Astrocyte (in vitro differentiated cells and primary cell): ENCODE data around the gene ZNF519. TPM values are rescaled to one million over a fixed set of nuclear protein-coding genes. Genes with fewer than 3 reads are reported as not detected.

Experiments used
- DNase-seq: peaks from one replicate; pipeline ENCODE4 v3.0.0-alpha.2; 2010; ENCODE audit warnings: low read depth
- FAIRE-seq: peaks from 2 replicates; lab custom pipeline; 2011; peaks lifted over from hg19 to GRCh38; lab: Jason Lieb, UNC
- H2AFZ ChIP-seq: 2 replicates; pipeline ENCODE4 v1.6.0; 2012; ENCODE audit warnings: low read depth, low read length, inconsistent platforms
- H3K27ac ChIP-seq: 2 replicates; pipeline ENCODE4 v1.5.1; 2011; ENCODE audit warnings: low read depth, low read length, inconsistent platforms
- H3K27me3 ChIP-seq: 2 replicates; pipeline ENCODE4 v1.6.0; 2011; ENCODE audit warnings: low read length, inconsistent platforms; ENCODE audit not compliant: insufficient read depth
- H3K36me3 ChIP-seq: 2 replicates; pipeline ENCODE4 v1.5.1; 2011; ENCODE audit warnings: low read length, inconsistent platforms; ENCODE audit not compliant: insufficient read depth
- H3K4me1 ChIP-seq: 2 replicates; pipeline ENCODE4 v1.5.1; 2011; ENCODE audit warnings: low read length, inconsistent platforms; ENCODE audit not compliant: insufficient read depth
- H3K4me2 ChIP-seq: 2 replicates; pipeline ENCODE4 v1.6.0; 2012; ENCODE audit warnings: low read length, inconsistent platforms
- H3K4me3 ChIP-seq: 2 replicates; pipeline ENCODE4 v1.5.1; 2011; ENCODE audit warnings: low read depth, mild to moderate bottlenecking, low read length, inconsistent platforms; ENCODE audit not compliant: insufficient read depth
- H3K79me2 ChIP-seq: 2 replicates; pipeline ENCODE4 v1.6.0; 2012; ENCODE audit warnings: mild to moderate bottlenecking, low read length, inconsistent platforms; ENCODE audit not compliant: insufficient read depth
- H3K9ac ChIP-seq: 2 replicates; pipeline ENCODE4 v1.6.0; 2012; ENCODE audit warnings: mild to moderate bottlenecking, low read length, inconsistent platforms
- H3K9me3 ChIP-seq: 2 replicates; pipeline ENCODE4 v1.5.1; 2012; ENCODE audit warnings: low read depth, mild to moderate bottlenecking, low read length, inconsistent platforms; ENCODE audit not compliant: insufficient read depth
- H4K20me1 ChIP-seq: 2 replicates; pipeline ENCODE4 v1.6.0; 2012; ENCODE audit warnings: low read length, inconsistent platforms; ENCODE audit not compliant: insufficient read depth
- H3K27ac Mint-ChIP-seq: one replicate; pipeline ENCODE4 v1.8.0; 2021; ENCODE audit warnings: mild to moderate bottlenecking, mixed read lengths; ENCODE audit not compliant: unreplicated experiment
- H3K27me3 Mint-ChIP-seq: one replicate; pipeline ENCODE4 v1.8.0; 2021; ENCODE audit warnings: low read depth, mixed read lengths; ENCODE audit not compliant: unreplicated experiment
- H3K36me3 Mint-ChIP-seq: one replicate; pipeline ENCODE4 v1.8.0; 2021; ENCODE audit warnings: low read depth, mixed read lengths; ENCODE audit not compliant: unreplicated experiment
- H3K4me1 Mint-ChIP-seq: one replicate; pipeline ENCODE4 v1.8.0; 2021; ENCODE audit warnings: low read depth, mixed read lengths; ENCODE audit not compliant: unreplicated experiment
- H3K4me3 Mint-ChIP-seq: one replicate; pipeline ENCODE4 v1.8.0; 2021; ENCODE audit warnings: mild to moderate bottlenecking, moderate library complexity, mixed read lengths; ENCODE audit not compliant: unreplicated experiment
- H3K9me3 Mint-ChIP-seq: one replicate; pipeline ENCODE4 v1.8.0; 2021; ENCODE audit warnings: mild to moderate bottlenecking, mixed read lengths; ENCODE audit not compliant: unreplicated experiment
- EZH2 ChIP-seq: IDR thresholded peaks from 2 replicates; pipeline ENCODE4 v1.6.1; 2012; ENCODE audit warnings: mild to moderate bottlenecking, low read length, inconsistent platforms; ENCODE audit not compliant: insufficient read depth
- total RNA-seq: library from RNA; stranded (reverse); gene quantifications from 2 replicates; pipeline ENCODE4 v1.2.1, GENCODE V29; 2021
- TF ChIP-seq, protein P1 (sequence below): IDR thresholded peaks from 2 replicates; pipeline ENCODE4 v1.5.1; 2011; ENCODE audit warnings: low read depth, mild to moderate bottlenecking, inconsistent platforms, low read length, moderate library complexity; ENCODE audit not compliant: insufficient read depth

Gene ZNF519
- total RNA-seq, 1 donor from 2014 or later, result 7.7 TPM

DNA sequence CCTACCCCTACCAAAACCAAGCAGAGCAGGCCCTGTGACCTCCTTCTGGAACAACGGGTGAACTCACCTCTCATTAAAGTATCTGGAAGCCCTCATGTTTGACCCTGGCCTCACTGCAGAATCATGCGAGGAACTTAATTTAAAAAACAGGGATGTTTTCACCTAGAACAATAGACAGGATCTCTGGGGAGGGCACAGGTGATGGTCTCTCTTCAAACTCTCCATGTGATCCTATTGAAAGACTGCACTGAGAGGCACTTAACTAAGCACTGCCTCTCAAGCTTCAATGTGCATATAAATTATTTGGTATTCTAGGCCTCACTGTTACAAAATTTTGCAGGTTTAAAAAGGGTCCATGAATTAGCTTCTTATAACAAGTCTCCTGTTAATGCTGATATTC lies 7.5 kb downstream of the ZNF519 start:
- H3K36me3 Mint-ChIP-seq, result no peaks in the 10 kb centered on the region
- Histone ChIP-seq H3K4me3 (no peak overlapping the region), H2AFZ (no peak overlapping the region), H3K36me3 (no peaks in the 10 kb centered on the region), H3K9ac (no peak overlapping the region), H4K20me1 (peaks cover 4% of the 10 kb centered on the region), H3K4me2 (no peak overlapping the region), H3K4me1 (no peaks in the 10 kb centered on the region), H3K27me3 (no peaks in the 10 kb centered on the region), H3K27ac (no peak overlapping the region), H3K9me3 (no peaks in the 10 kb centered on the region), H3K79me2 (peaks cover 52% of the 10 kb centered on the region)
- H3K4me3 Mint-ChIP-seq, result no peak overlapping the region
- no peak for TF ChIP-seq EZH2
- TF ChIP-seq, protein P1, sequence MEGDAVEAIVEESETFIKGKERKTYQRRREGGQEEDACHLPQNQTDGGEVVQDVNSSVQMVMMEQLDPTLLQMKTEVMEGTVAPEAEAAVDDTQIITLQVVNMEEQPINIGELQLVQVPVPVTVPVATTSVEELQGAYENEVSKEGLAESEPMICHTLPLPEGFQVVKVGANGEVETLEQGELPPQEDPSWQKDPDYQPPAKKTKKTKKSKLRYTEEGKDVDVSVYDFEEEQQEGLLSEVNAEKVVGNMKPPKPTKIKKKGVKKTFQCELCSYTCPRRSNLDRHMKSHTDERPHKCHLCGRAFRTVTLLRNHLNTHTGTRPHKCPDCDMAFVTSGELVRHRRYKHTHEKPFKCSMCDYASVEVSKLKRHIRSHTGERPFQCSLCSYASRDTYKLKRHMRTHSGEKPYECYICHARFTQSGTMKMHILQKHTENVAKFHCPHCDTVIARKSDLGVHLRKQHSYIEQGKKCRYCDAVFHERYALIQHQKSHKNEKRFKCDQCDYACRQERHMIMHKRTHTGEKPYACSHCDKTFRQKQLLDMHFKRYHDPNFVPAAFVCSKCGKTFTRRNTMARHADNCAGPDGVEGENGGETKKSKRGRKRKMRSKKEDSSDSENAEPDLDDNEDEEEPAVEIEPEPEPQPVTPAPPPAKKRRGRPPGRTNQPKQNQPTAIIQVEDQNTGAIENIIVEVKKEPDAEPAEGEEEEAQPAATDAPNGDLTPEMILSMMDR, result no peak
- H3K27ac Mint-ChIP-seq, result no peak overlapping the region
- DNase-seq, result no peak
- FAIRE-seq, result no peak
- no peaks in the 10 kb centered on the region for H3K9me3 Mint-ChIP-seq
- no peaks in the 10 kb centered on the region for H3K27me3 Mint-ChIP-seq
- no peaks in the 10 kb centered on the region for H3K4me1 Mint-ChIP-seq

DNA sequence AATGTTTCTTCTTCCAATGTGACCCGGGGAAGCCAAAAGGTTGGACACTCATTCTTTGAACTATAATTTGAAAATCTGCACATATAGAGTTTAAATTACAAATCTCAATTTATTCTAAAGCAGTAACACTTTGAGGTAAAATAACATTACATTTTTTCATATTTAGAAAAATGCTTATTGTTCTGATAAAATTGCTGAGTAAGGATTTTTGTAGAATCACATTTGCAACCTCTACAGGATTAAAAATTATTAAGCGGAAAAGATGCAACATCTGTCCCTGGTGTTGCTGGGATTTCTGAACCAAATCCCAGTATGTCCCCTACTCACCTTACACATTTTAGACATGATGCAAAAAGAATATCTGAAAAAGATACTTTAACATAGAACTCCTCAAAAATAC lies 10.1 kb downstream of the ZNF519 start:
- Mint-ChIP-seq H3K36me3 (no peaks in the 10 kb centered on the region), H3K27ac (no peak overlapping the region), H3K27me3 (no peaks in the 10 kb centered on the region), H3K4me3 (no peak overlapping the region), H3K4me1 (peaks cover 3% of the 10 kb centered on the region), H3K9me3 (no peaks in the 10 kb centered on the region)
- no peaks in the 10 kb centered on the region for H3K27me3 ChIP-seq
- no peaks in the 10 kb centered on the region for H3K9me3 ChIP-seq
- H3K4me3 ChIP-seq, result no peak overlapping the region
- peaks cover 4% of the 10 kb centered on the region for H4K20me1 ChIP-seq
- TF ChIP-seq, protein P1, result no peak
- TF ChIP-seq EZH2, result no peak
- H3K4me1 ChIP-seq, result no peaks in the 10 kb centered on the region
- H2AFZ ChIP-seq, result no peak overlapping the region
- no peak overlapping the region for H3K4me2 ChIP-seq
- no peak overlapping the region for H3K9ac ChIP-seq
- no peak for FAIRE-seq
- H3K36me3 ChIP-seq, result no peaks in the 10 kb centered on the region
- H3K27ac ChIP-seq, result no peak overlapping the region
- no peak for DNase-seq
- peaks cover 53% of the 10 kb centered on the region for H3K79me2 ChIP-seq

DNA sequence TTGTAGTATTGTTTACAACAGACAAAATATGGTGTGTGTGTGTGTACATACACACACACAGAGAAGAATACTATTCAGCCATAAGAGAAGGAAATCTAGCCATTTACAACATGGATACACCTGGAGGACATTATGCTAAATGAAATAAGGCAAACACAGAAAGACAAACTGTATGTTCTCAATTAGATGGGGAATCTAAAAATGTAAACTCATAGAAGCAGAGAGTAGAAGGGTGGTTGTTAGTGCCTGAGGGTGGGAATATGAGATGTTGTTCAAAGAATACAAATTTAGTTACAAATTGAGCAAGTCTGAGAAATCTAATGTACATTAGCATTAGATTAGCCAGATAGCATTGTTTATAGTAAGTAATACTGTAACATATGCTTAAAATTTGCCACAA lies 11.3 kb downstream of the ZNF519 start:
- no peak for FAIRE-seq
- peaks cover 3% of the 10 kb centered on the region for H3K4me1 Mint-ChIP-seq

More for the DNA sequence above, 11.3 kb downstream of the ZNF519 start:
- no peaks in the 10 kb centered on the region for H3K9me3 Mint-ChIP-seq
- no peak overlapping the region for H3K9ac ChIP-seq
- no peak overlapping the region for H3K4me2 ChIP-seq
- H3K36me3 ChIP-seq, result no peaks in the 10 kb centered on the region
- no peaks in the 10 kb centered on the region for H3K27me3 Mint-ChIP-seq
- TF ChIP-seq, protein P1, result no peak
- TF ChIP-seq EZH2, result no peak
- peaks cover 56% of the 10 kb centered on the region for H3K79me2 ChIP-seq
- no peaks in the 10 kb centered on the region for H3K27me3 ChIP-seq
- H3K4me3 ChIP-seq, result no peak overlapping the region
- H4K20me1 ChIP-seq, result peaks cover 4% of the 10 kb centered on the region
- H3K27ac Mint-ChIP-seq, result no peak overlapping the region
- no peaks in the 10 kb centered on the region for H3K9me3 ChIP-seq
- H3K36me3 Mint-ChIP-seq, result no peaks in the 10 kb centered on the region
- DNase-seq, result no peak
- no peaks in the 10 kb centered on the region for H3K4me1 ChIP-seq
- H3K27ac ChIP-seq, result no peak overlapping the region
- no peak overlapping the region for H3K4me3 Mint-ChIP-seq
- H2AFZ ChIP-seq, result no peak overlapping the region
